GM21381 (cell line): ENCODE results near the gene NXPE3.

ENCODE experiments used
- ATAC-seq: cut with Tn5 transposase; IDR thresholded peaks from one replicate; pipeline ENCODE4 v1.9.1; 2021; ENCODE audit warnings: mild to moderate bottlenecking, moderate library complexity; ENCODE audit not compliant: unreplicated experiment

Gene NXPE3

GRCh38 chr3:101873619-101874018 lies 94.6 kb downstream of the NXPE3 start:
- no peak for ATAC-seq

- no peak for ATAC-seq
Measured at GRCh38 chr3:101876142-101876541, 97.1 kb downstream of the NXPE3 start.
